Activated CD8-positive, alpha-beta T cell treated with anti-CD3 and anti-CD28 coated beads, Interleukin-2, amount 10 ng/mL, durations not matched to agents 7 days and 5 days (primary cell): Measurements from ENCODE around the gene SUSD2. TPM values are rescaled to one million over a fixed set of nuclear protein-coding genes. Genes with fewer than 3 reads are reported as not detected.

Experiments
- total RNA-seq, 2 experiments: library from RNA; stranded (reverse); gene quantifications; one replicate each; pipeline ENCODE4 v1.2.3, GENCODE V29; 2021

The SUSD2 gene
- total RNA-seq, 2 experiments from 2014 or later, result 1.3 to 1.9 TPM

Other genes with a start within 250 kb of the SUSD2 start
- gene GSTT2B, start 220.3 kb upstream of the SUSD2 start, total RNA-seq, result not detected
- gene DDTL, start 214.6 kb upstream of the SUSD2 start, total RNA-seq, result not detected
- gene DDT, start 207.0 kb upstream of the SUSD2 start, total RNA-seq, result 100 to 1,000 TPM; 128 to 136 TPM
- not detected for gene GSTT2, start 201.4 kb upstream of the SUSD2 start, total RNA-seq
- gene GSTT4, start 176.0 kb upstream of the SUSD2 start, total RNA-seq, result not detected
- 100 to 1,000 TPM; 147 to 159 TPM for gene CABIN1, start 170.2 kb upstream of the SUSD2 start, total RNA-seq
- under 1 TPM; 0.29 to 0.44 TPM for gene GGT5, start 63.6 kb downstream of the SUSD2 start, total RNA-seq
- gene SPECC1L, start 89.3 kb downstream of the SUSD2 start, total RNA-seq, result 10 to 100 TPM; 57.6 to 59.7 TPM
- gene ADORA2A, start 246.1 kb downstream of the SUSD2 start, total RNA-seq, result 10 to 100 TPM; 20.3 to 20.4 TPM